HepG2 (cell line): ENCODE results near the gene DCDC2. TPM values are rescaled to one million over a fixed set of nuclear protein-coding genes. Genes with fewer than 3 reads are reported as not detected.

Source experiments
- ARNTL ChIP-seq: sonication (generic); formaldehyde crosslinking; IDR thresholded peaks from 2 replicates; pipeline ENCODE4 v1.4.0; 2020; ENCODE audit warnings: mild to moderate bottlenecking, missing genetic modification reagents
- ATF1 ChIP-seq: IDR thresholded peaks from 2 replicates; pipeline ENCODE4 v1.6.1; 2016; ENCODE audit warnings: mild to moderate bottlenecking, control low read depth
- KIAA2018 ChIP-seq: sonication (generic); formaldehyde crosslinking; IDR thresholded peaks from 2 replicates; pipeline ENCODE4 v1.5.0; 2020; ENCODE audit warnings: mild to moderate bottlenecking, missing genetic modification reagents, borderline replicate concordance
- MAX ChIP-seq: IDR thresholded peaks from 2 replicates; pipeline ENCODE4 v1.6.1; 2012; ENCODE audit warnings: inconsistent platforms
- MED1 ChIP-seq: sonication (generic); formaldehyde crosslinking; IDR thresholded peaks from 2 replicates; pipeline ENCODE4 v1.4.0; 2020; ENCODE audit warnings: missing genetic modification reagents
- RFX5 ChIP-seq: IDR thresholded peaks from 2 replicates; pipeline ENCODE4 v1.6.1; 2011; ENCODE audit warnings: low read depth, low read length, improper control_type of control experiment
- SALL2 ChIP-seq: sonication (generic); formaldehyde crosslinking; IDR thresholded peaks from 2 replicates; pipeline ENCODE4 v1.8.1; 2023; ENCODE audit warnings: mild to moderate bottlenecking, missing genetic modification reagents, inconsistent platforms
- SMAD3 ChIP-seq: sonication (generic); formaldehyde crosslinking; IDR thresholded peaks from 2 replicates; pipeline ENCODE4 v1.4.0; 2020; ENCODE audit warnings: missing genetic modification reagents
- SP140L ChIP-seq: sonication (generic); formaldehyde crosslinking; IDR thresholded peaks from 2 replicates; pipeline ENCODE4 v1.4.0; 2020; ENCODE audit warnings: missing genetic modification reagents, borderline replicate concordance
- THAP8 ChIP-seq: sonication (generic); formaldehyde crosslinking; IDR thresholded peaks from 2 replicates; pipeline ENCODE4 v1.5.1; 2020; ENCODE audit warnings: missing genetic modification reagents, mild to moderate bottlenecking, borderline replicate concordance
- UBTF ChIP-seq: sonication (generic); formaldehyde crosslinking; IDR thresholded peaks from 2 replicates; pipeline ENCODE4 v1.4.0; 2020; ENCODE audit warnings: mild to moderate bottlenecking, missing genetic modification reagents
- ZFP36L1 ChIP-seq: sonication (generic); formaldehyde crosslinking; IDR thresholded peaks from 2 replicates; pipeline ENCODE4 v1.8.0; 2022; ENCODE audit warnings: mild to moderate bottlenecking, missing genetic modification reagents, moderate library complexity
- ZGPAT ChIP-seq: IDR thresholded peaks from 2 replicates; pipeline ENCODE4 v1.6.1; 2016; ENCODE audit warnings: mild to moderate bottlenecking
- ZNF292 ChIP-seq: sonication (generic); formaldehyde crosslinking; IDR thresholded peaks from 2 replicates; pipeline ENCODE4 v1.8.1; 2022; ENCODE audit warnings: mild to moderate bottlenecking, low read depth, missing genetic modification reagents, borderline replicate concordance
- ZNF547 ChIP-seq: sonication (generic); formaldehyde crosslinking; IDR thresholded peaks from 2 replicates; pipeline ENCODE4 v1.5.1; 2020; ENCODE audit warnings: mild to moderate bottlenecking, missing genetic modification reagents
- ZNF746 ChIP-seq: sonication (generic); formaldehyde crosslinking; IDR thresholded peaks from 2 replicates; pipeline ENCODE4 v1.8.0; 2022; ENCODE audit warnings: mild to moderate bottlenecking, missing genetic modification reagents
- polyA plus RNA-seq, 8 experiments: library from polyadenylated mRNA; depleted of rRNA in 3 of 8; stranded (reverse) in 7 of 8; unstranded in 1 of 8; fragments of >200 nt; fragmentation: Illumina TruSeq in 4 of 8; extraction: Trizol in 4 of 8; gene quantifications; 2 replicates each; pipeline versions ENCODE4 v1.2.1 to v1.2.3, GENCODE V29; 2011 to 2016; ENCODE audit warnings: low read depth in 4 of 8, missing spikeins in 1 of 8, mixed read lengths in 1 of 8; ENCODE audit not compliant: insufficient read depth in 1 of 8
- total RNA-seq, 5 experiments: library from RNA; depleted of rRNA; stranded (reverse); fragments of >200 nt; fragmentation: Illumina TruSeq; extraction: Trizol; gene quantifications; 2 replicates each; pipeline ENCODE4 v1.2.3, GENCODE V29; 2016; ENCODE audit warnings: low read depth in 1 of 5

DCDC2 gene
- total and polyA plus RNA-seq, 2 of the 13 experiments (the other 11 are each of a cell fraction or from before 2014, with no cell fraction given) = 9.0 to 36.2 TPM

GRCh38 chr6:24313251-24314141, 44.4 kb downstream of the DCDC2 start (continued):
- TF ChIP-seq KIAA2018 (CRISPR knock-in tag) (no peak), ZFP36L1 (no peak), ARNTL (no peak; the same call in 1 of the 2 replicates), ZNF746 (CRISPR knock-in tag) (no peak), RFX5 (no peak), SP140L (no peak), ATF1 (CRISPR knock-in tag) (peak; percentile 32; the same call in 1 of the 2 replicates), UBTF (CRISPR knock-in tag) (no peak; the same call in 1 of the 2 replicates), ZGPAT (CRISPR knock-in tag) (peak; percentile 67; the same call in 1 of the 2 replicates), ZNF292 (CRISPR knock-in tag) (peak; percentile 75; the same call in 1 of the 2 replicates), THAP8 (CRISPR knock-in tag) (no peak), MED1 (peak; percentile 94), SMAD3 (CRISPR knock-in tag) (peak; percentile 33; the same call in 1 of the 2 replicates), ZNF547 (CRISPR knock-in tag) (no peak), MAX (peak; percentile 67), SALL2 (CRISPR knock-in tag) (no peak)
